Stomach (tissue), 4 donors: ENCODE measurements around the gene ZNF93.
"Not testable (repeated sequence)": the region's sequence is repeated elsewhere in the genome, so short reads cannot be mapped to it uniquely, and the experiment has no call there.

Experiments
- POLR2AphosphoS5 ChIP-seq, 3 donors: sonication (generic); formaldehyde crosslinking; IDR thresholded peaks; one replicate each; pipeline ENCODE4 v1.6.1; 2016; ENCODE audit warnings: antibody characterized with exemption in 3 of 3
- TF ChIP-seq, protein P1 (sequence below), 7 experiments: fragments of 450-650 bp in 4 of 7; fragments of 200-600 bp in 3 of 7; sonication (generic) in 3 of 7; IDR thresholded peaks; one replicate each; pipeline ENCODE4 v1.5.1; 2016 to 2019; ENCODE audit warnings: antibody characterized with exemption in 7 of 7, control low read depth in 2 of 7, mild to moderate bottlenecking in 1 of 7

GRCh38 chr19:19966126-19966525 is 65.4 kb downstream of the ZNF93 start:
- TF ChIP-seq POLR2AphosphoS5 (IDR thresholded peaks at IDR 0.05) = not testable (repeated sequence)
- TF ChIP-seq, protein P1, sequence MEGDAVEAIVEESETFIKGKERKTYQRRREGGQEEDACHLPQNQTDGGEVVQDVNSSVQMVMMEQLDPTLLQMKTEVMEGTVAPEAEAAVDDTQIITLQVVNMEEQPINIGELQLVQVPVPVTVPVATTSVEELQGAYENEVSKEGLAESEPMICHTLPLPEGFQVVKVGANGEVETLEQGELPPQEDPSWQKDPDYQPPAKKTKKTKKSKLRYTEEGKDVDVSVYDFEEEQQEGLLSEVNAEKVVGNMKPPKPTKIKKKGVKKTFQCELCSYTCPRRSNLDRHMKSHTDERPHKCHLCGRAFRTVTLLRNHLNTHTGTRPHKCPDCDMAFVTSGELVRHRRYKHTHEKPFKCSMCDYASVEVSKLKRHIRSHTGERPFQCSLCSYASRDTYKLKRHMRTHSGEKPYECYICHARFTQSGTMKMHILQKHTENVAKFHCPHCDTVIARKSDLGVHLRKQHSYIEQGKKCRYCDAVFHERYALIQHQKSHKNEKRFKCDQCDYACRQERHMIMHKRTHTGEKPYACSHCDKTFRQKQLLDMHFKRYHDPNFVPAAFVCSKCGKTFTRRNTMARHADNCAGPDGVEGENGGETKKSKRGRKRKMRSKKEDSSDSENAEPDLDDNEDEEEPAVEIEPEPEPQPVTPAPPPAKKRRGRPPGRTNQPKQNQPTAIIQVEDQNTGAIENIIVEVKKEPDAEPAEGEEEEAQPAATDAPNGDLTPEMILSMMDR (IDR thresholded peaks at IDR 0.05) = not testable (repeated sequence)
